GM12864 (cell line): ENCODE data around the gene TSC22D3.
"Not testable (repeated sequence)": the region's sequence is repeated elsewhere in the genome, so short reads cannot be mapped to it uniquely, and the experiment has no call there.

ENCODE experiments used
- DNase-seq: peaks from one replicate; pipeline ENCODE4 v3.0.0-alpha.2; 2011; ENCODE audit warnings: low read depth
- H3K4me3 ChIP-seq: 2 replicates; pipeline ENCODE4 v1.5.1; 2011; ENCODE audit warnings: mild to moderate bottlenecking, low read depth, low read length, control low read depth
- TF ChIP-seq, protein P1 (sequence below): IDR thresholded peaks from 2 replicates; pipeline ENCODE4 v1.5.1; 2011; ENCODE audit warnings: low read depth, mild to moderate bottlenecking, moderate library complexity, low read length, control low read depth, inconsistent platforms; ENCODE audit errors: missing control alignments

Gene TSC22D3

DNA sequence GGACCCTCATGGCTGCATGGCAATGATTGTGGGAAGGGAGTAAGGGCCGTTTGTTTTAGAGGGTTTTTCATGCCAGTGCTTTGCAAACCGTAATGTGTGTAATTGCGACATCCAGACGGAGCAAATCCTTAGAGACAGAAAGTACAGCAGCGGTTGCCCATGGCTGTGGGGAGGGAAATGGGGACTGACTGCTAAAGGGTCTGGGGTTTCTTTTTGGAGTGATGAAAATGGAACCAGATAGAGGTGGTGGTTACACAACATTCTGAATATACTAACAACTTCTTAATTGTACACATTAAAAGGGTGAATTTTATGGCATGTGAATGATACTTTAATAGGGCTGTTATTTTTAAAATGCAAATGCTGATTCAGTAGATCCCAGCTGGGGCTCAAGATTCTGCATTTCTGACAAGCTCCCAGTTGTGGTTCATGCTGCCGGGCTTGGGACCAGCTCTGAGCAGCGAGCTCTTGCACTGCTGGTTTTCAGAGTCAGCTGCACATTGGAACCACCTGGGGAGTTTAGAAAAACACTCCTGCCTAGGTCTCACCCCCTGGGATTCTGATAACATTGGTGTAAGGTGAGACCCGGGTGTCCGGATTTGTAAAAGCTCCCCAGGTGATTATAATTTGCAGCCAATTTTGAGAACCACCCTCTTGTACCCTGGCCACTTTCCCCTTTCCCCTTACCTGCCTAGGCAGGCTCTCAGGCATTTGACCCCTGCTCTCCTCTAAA is 99.6 kb downstream of the TSC22D3 start:
- peak overlapping the region; percentile 65 for H3K4me3 ChIP-seq
- DNase-seq: no peak
- TF ChIP-seq, protein P1, sequence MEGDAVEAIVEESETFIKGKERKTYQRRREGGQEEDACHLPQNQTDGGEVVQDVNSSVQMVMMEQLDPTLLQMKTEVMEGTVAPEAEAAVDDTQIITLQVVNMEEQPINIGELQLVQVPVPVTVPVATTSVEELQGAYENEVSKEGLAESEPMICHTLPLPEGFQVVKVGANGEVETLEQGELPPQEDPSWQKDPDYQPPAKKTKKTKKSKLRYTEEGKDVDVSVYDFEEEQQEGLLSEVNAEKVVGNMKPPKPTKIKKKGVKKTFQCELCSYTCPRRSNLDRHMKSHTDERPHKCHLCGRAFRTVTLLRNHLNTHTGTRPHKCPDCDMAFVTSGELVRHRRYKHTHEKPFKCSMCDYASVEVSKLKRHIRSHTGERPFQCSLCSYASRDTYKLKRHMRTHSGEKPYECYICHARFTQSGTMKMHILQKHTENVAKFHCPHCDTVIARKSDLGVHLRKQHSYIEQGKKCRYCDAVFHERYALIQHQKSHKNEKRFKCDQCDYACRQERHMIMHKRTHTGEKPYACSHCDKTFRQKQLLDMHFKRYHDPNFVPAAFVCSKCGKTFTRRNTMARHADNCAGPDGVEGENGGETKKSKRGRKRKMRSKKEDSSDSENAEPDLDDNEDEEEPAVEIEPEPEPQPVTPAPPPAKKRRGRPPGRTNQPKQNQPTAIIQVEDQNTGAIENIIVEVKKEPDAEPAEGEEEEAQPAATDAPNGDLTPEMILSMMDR: no peak

DNA sequence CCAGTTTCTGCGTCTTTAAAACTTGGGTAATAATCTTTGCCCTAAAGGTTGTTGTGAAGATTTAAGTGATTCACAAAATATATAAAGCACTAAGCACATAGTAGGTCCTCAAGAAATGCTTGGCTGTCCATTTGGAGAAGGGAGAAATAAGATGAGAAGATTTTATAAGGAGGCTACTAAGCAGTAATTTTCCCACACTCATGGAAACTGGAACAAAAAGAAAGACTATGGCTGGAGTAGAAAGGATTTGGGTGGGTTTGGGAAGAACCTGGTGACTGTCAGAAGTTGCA is 100.3 kb downstream of the TSC22D3 start:
- H3K4me3 ChIP-seq: peak overlapping the region; percentile 65; the same call in 1 of the 2 replicates
- TF ChIP-seq, protein P1: no peak
- no peak for DNase-seq

DNA sequence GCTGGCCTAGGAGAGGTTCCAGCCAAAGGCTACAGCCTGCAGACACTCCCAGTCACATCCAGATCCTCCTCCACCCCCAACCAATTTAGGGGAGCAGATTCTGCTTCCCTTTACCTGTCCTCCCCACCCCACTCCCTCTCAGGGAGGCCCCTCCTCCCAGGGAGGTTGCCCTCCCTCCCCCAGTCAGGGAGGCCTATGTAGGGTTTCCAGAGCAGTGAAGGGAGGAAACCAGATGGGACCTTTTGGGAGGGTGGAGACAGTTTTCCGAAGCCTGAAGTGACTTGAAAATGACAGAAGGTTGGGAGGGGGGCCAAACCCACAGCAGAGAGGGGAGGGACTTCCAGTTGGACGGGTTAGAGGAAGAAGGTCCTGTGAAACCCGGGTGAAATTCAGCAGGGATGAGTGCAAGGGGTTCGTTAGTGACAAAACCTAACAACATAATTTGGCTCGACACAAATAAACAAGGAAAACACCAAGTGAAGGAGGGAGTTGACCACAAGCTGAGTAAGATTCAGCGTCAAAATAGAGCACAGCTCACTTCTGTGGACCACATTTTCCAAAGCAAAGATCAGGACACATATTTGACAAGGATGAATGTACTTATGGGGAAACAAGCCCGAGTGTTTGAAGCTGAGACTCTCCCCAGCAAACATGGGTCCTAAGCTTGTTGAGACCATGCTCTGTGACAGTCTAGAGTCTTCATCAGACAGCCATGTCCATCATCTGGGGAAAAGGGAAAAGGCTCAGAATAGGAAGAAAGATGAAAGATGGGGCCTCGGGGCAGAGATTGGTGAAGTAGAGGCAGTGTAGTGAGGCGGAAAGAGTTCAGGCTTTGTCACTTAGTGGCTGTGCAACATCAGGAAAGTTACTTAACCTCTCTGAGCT is 100.9 kb downstream of the TSC22D3 start:
- no peak for DNase-seq
- TF ChIP-seq, protein P1: no peak
- peak overlapping the region; percentile 7; the same call in 1 of the 2 replicates for H3K4me3 ChIP-seq

DNA sequence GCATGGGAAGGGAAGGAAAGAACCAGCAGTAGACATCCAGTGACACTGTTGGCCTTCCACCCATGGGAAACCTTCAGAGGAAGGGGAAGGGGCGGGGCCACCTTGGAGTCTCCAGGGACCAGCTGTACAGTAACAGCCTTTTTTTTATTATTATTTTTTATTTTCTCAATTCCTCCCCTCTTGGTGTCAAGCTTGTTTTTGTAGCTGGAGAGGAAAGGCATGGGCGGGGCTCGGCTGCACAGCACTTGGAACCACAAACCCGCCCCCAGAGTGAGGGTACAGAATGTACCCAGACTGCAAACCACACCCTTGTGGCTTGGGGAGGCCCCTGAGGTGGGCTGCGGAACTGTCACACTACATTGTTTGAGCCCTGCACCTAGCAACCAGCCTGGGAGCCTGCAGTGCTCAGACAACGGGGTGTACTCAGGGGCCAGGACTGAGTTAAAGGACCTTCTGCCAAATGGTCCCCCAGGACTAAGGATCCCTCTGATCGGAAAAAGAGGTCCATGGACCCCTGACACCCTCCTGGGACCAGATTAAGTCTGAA is 101.6 kb downstream of the TSC22D3 start:
- H3K4me3 ChIP-seq: no peak overlapping the region; the same call in 1 of the 2 replicates
- DNase-seq: peak; percentile 79
- TF ChIP-seq, protein P1: no peak

DNA sequence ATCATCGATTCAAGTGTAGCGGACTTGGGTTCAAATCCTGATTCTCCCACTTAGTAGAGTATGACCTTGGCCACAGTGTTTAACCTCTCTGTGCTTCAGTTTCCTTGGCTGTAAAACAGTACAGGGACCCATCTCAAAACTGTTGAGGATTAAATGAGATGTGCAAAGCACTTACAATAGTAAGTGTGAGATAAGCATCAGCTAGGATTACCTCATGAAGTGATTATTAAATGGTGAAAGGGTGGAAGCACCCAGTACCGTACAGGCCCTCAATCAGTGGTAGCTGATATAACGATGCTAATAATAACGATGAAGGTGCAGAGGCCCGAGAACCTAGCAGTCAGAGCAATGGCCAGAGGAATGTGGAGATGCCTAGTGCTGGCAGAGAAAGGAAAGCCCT is 102.2 kb downstream of the TSC22D3 start:
- no peak overlapping the region for H3K4me3 ChIP-seq
- DNase-seq: no peak
- TF ChIP-seq, protein P1: no peak

DNA sequence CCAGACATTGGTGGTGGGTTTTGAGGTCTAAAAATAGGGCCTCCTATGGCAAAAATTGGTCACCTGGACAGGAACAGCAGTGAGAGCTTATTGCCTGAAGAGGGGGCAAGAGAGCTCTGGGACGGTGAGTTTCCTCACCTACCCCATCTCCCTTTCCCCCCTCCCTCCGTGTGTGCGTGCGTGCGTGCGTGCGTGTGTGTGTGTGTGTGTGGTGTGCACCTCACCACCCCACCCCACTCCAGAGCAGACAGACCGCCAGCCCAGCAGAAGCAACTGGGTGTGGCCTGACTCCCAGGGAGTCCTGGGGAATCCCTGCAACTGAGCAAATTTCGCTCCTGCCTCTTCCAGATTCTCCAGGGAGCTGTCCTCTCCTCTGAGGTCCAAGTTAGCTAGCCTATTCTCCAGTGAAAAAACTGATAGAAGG is 102.6 kb downstream of the TSC22D3 start:
- TF ChIP-seq, protein P1: peak; percentile 79
- no peak overlapping the region for H3K4me3 ChIP-seq
- peak; percentile 59 for DNase-seq

DNA sequence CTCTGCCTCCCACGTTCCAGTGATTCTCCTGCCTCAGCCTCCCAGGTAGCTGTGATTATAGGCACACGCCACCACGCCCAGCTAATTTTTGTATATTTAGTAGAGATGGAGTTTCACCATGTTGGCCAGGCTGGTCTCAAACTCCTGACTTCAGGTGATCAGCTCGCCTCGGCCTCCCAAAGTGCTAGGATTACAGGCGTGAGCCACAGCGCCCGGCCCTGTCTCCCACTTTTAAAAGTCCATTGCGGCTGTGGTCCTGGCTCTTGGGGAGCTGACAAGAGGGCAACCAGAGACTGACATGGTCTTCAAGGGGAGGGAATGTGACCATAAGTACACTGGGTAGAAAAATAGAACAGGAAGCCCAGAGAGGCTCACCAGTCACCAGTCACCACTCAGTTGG is 104.3 kb downstream of the TSC22D3 start:
- H3K4me3 ChIP-seq, DNase-seq: not testable (repeated sequence)
